Measurements from ENCODE around the gene SOAT2. TPM values are rescaled to one million over a fixed set of nuclear protein-coding genes. Genes with fewer than 3 reads are reported as not detected.

SOAT2 gene
- total RNA-seq, 4 donors from 2014 or later, result 0.31 TPM; not detected in 3

- H3K27ac ChIP-seq, result peak overlapping the region in 3 of 4 donors; percentile 85 to 95 (median 86)
- TF ChIP-seq CTCF (IDR thresholded peaks at IDR 0.05) (no peak), POLR2A (IDR thresholded peaks at IDR 0.05) (no peak), EP300 (IDR thresholded peaks at IDR 0.05) (no peak), POLR2AphosphoS5 (IDR thresholded peaks at IDR 0.05) (no peak)
- ATAC-seq, result no peak
- H3K9me3 ChIP-seq, result no peaks in the 10 kb centered on the region
- H3K4me1 ChIP-seq, result peaks cover 0 to 100% (median 60%) of the 10 kb centered on the region in 3 donors
- H3K36me3 ChIP-seq, result peaks cover 0 to 97% of the 10 kb centered on the region in 2 donors
- H3K27me3 ChIP-seq, result no peaks in the 10 kb centered on the region
- no peak overlapping the region for H3K4me3 ChIP-seq
- WGBS, 2 donors (ENCODE audit: low coverage in 1 of 2), result 51 to 64% methylated on average over 5 to 6 of the region's 14 CpGs
These were observed 40.1 kb upstream of the SOAT2 start for GRCh38 chr12:53062977-53063707.

GRCh38 chr12:53063708-53064612 is 39.3 kb upstream of the SOAT2 start:
- no peaks in the 10 kb centered on the region for H3K27me3 ChIP-seq
- H3K4me3 ChIP-seq, result no peak overlapping the region
- peak in 2 of 4 experiments; percentile 7 to 10 for TF ChIP-seq CTCF (IDR thresholded peaks at IDR 0.05)
- TF ChIP-seq POLR2AphosphoS5 (IDR thresholded peaks at IDR 0.05), result peak; percentile 44
- TF ChIP-seq EP300 (IDR thresholded peaks at IDR 0.05), result no peak
- no peak for TF ChIP-seq POLR2A (IDR thresholded peaks at IDR 0.05)
- peaks cover 0 to 100% (median 69%) of the 10 kb centered on the region in 3 donors for H3K4me1 ChIP-seq
- H3K27ac ChIP-seq, result peak overlapping the region in 3 of 4 donors; percentile 85 to 95 (median 86)
- peak; percentile 56 for ATAC-seq
- peaks cover 0 to 96% of the 10 kb centered on the region in 2 donors for H3K36me3 ChIP-seq
- H3K9me3 ChIP-seq, result no peaks in the 10 kb centered on the region
- 24 to 25% methylated on average over 5 to 8 of the region's 13 CpGs for WGBS, 2 donors (ENCODE audit: low coverage in 1 of 2)

GRCh38 chr12:53064613-53065436 is 38.5 kb upstream of the SOAT2 start:
- Histone ChIP-seq H3K9me3 (no peaks in the 10 kb centered on the region), H3K4me1 (peaks cover 0 to 100% (median 76%) of the 10 kb centered on the region in 3 donors), H3K36me3 (peaks cover 0 to 95% of the 10 kb centered on the region in 2 donors), H3K27me3 (no peaks in the 10 kb centered on the region), H3K27ac (peak overlapping the region in 3 of 4 donors; percentile 85 to 95 (median 86)), H3K4me3 (no peak overlapping the region)
- WGBS, 2 donors (ENCODE audit: low coverage in 1 of 2), result 58 to 60% methylated on average over 1 to 4 of the region's 11 CpGs
- ATAC-seq, result no peak
- TF ChIP-seq CTCF (IDR thresholded peaks at IDR 0.05) (no peak), POLR2AphosphoS5 (IDR thresholded peaks at IDR 0.05) (peak; percentile 2)

- WGBS, 2 donors (ENCODE audit: low coverage in 1 of 2), result 35 to 60% methylated on average over 4 to 5 of the region's 7 CpGs
- no peak for ATAC-seq
- peaks cover 0 to 95% of the 10 kb centered on the region in 2 donors for H3K36me3 ChIP-seq
These were observed 37.8 kb upstream of the SOAT2 start for GRCh38 chr12:53065470-53065869.

More at GRCh38 chr12:53065470-53065869, 37.8 kb upstream of the SOAT2 start:
- peaks cover 0 to 100% (median 77%) of the 10 kb centered on the region in 3 donors for H3K4me1 ChIP-seq
- H3K27ac ChIP-seq, result peak overlapping the region in 3 of 4 donors; percentile 85 to 95 (median 86)
- no peaks in the 10 kb centered on the region for H3K27me3 ChIP-seq
- TF ChIP-seq EP300 (IDR thresholded peaks at IDR 0.05), result no peak
- TF ChIP-seq CTCF (IDR thresholded peaks at IDR 0.05), result no peak
- TF ChIP-seq POLR2AphosphoS5 (IDR thresholded peaks at IDR 0.05), result peak; percentile 51
- no peaks in the 10 kb centered on the region for H3K9me3 ChIP-seq
- no peak overlapping the region for H3K4me3 ChIP-seq

Measured in gastroesophageal sphincter (tissue), 4 donors.